Measurements from ENCODE around the gene ACAD11.
"Not testable (repeated sequence)": the region's sequence is repeated elsewhere in the genome, so short reads cannot be mapped to it uniquely, and the experiment has no call there.

Gene ACAD11

GRCh38 chr3:132598181-132598580, 61.4 kb downstream of the ACAD11 start:
- DNase-seq = no peak

- DNase-seq = no peak
These were observed 61.9 kb downstream of the ACAD11 start for GRCh38 chr3:132597660-132598059.

GRCh38 chr3:132596816-132597433, 62.7 kb downstream of the ACAD11 start, which contains the start of gene ACKR4:
Gene ACKR4, plus strand, starts transcription at chr3:132597270. Its CDS starts 3,128 bp downstream, at chr3:132600398.
- DNase-seq = no peak

GRCh38 chr3:132596326-132596725, 63.3 kb downstream of the ACAD11 start:
- no peak for DNase-seq

- peak; percentile 74 to 75 for DNase-seq
These were observed 64.6 kb downstream of the ACAD11 start for GRCh38 chr3:132595014-132595413.

GRCh38 chr3:132594498-132594897, 65.1 kb downstream of the ACAD11 start:
- no peak for DNase-seq

- DNase-seq = peak in 1 of 2 donors; percentile 16
These were observed 65.7 kb downstream of the ACAD11 start for GRCh38 chr3:132593947-132594323.

GRCh38 chr3:132593241-132593946, 66.2 kb downstream of the ACAD11 start:
- DNase-seq = no peak

- DNase-seq = no peak
These were observed 67.4 kb downstream of the ACAD11 start for GRCh38 chr3:132592216-132592615.

- no peak for DNase-seq
These were observed 72.2 kb downstream of the ACAD11 start for GRCh38 chr3:132587401-132587800.

GRCh38 chr3:132573797-132574211, 85.8 kb downstream of the ACAD11 start:
- no peak for DNase-seq

GRCh38 chr3:132570016-132570415, 89.6 kb downstream of the ACAD11 start:
- no peak for DNase-seq

- no peak for DNase-seq
These were observed 90.0 kb downstream of the ACAD11 start for GRCh38 chr3:132569580-132569979.

GRCh38 chr3:132569153-132569552, 90.5 kb downstream of the ACAD11 start:
- DNase-seq = no peak

- no peak for DNase-seq
These were observed 91.2 kb downstream of the ACAD11 start for GRCh38 chr3:132568422-132568821.

- no peak for DNase-seq
These were observed 95.5 kb downstream of the ACAD11 start for GRCh38 chr3:132564070-132564465.

- peak in 1 of 2 donors; percentile 11 for DNase-seq
These were observed 96.1 kb downstream of the ACAD11 start for GRCh38 chr3:132563420-132564069.

GRCh38 chr3:132561003-132561402, 98.6 kb downstream of the ACAD11 start:
- no peak for DNase-seq

- no peak for DNase-seq
These were observed 103.0 kb downstream of the ACAD11 start for GRCh38 chr3:132556508-132557159.

GRCh38 chr3:132556036-132556386, 103.6 kb downstream of the ACAD11 start:
- not testable (repeated sequence) for DNase-seq

- no peak for DNase-seq
These were observed 104.1 kb downstream of the ACAD11 start for GRCh38 chr3:132555306-132556035.

- no peak for DNase-seq
These were observed 105.2 kb downstream of the ACAD11 start for GRCh38 chr3:132554437-132554836.

- no peak for DNase-seq
These were observed 105.8 kb downstream of the ACAD11 start for GRCh38 chr3:132553826-132554225.
